GM10248 (cell line): ENCODE measurements around the gene BPNT1.

Experiments
- CTCF ChIA-PET: fragments of 300-600 bp; sonication (Branson Sonifier 250); formaldehyde crosslinking; extraction: SDS; loops from one replicate; lab custom pipeline; 2021; ENCODE audit warnings: antibody characterized with exemption; lab: Yijun Ruan, JAX
- POLR2A ChIA-PET: fragments of 350-650 bp; sonication (Branson Sonifier 250); formaldehyde crosslinking; extraction: SDS; loops from one replicate; lab custom pipeline; 2020; ENCODE audit warnings: antibody characterized with exemption; lab: Yijun Ruan, JAX
- DNase-seq: peaks from one replicate; pipeline ENCODE4 v3.0.0; 2012; ENCODE audit errors: extremely low spot score
- CTCF ChIP-seq: IDR thresholded peaks from 2 replicates; pipeline ENCODE4 v1.5.1; 2012; ENCODE audit warnings: mild to moderate bottlenecking, low read depth; ENCODE audit errors: extremely low read depth, missing control alignments, control extremely low read depth

The BPNT1 gene

GRCh38 chr1:220077887-220078286 lies 11.7 kb downstream of the BPNT1 start:
- CTCF ChIA-PET, result interaction anchor here (1.2 to 1.9 kb wide), 2 partner anchors 9 to 15 kb away, joined by 3 to 5 read pairs; no protein-coding TSS in a partner anchor
- TF ChIP-seq CTCF, result no peak
- no peak for DNase-seq
- POLR2A ChIA-PET, result no interaction called here

GRCh38 chr1:220076861-220077762 lies 12.5 kb downstream of the BPNT1 start:
- CTCF ChIA-PET, result interaction anchor here (1.2 to 1.9 kb wide), 2 partner anchors 8 to 16 kb away, joined by 3 to 5 read pairs; no protein-coding TSS in a partner anchor
- DNase-seq, result no peak
- POLR2A ChIA-PET, result no interaction called here
- no peak for TF ChIP-seq CTCF

- TF ChIP-seq CTCF, result no peak
- ChIA-PET CTCF (interaction anchor here (1.3 to 2.3 kb wide), 8 partner anchors 12 to 55 kb away, joined by 3 to 7 read pairs (median 6); partner anchors contain the start of genes EPRS1 and IARS2), POLR2A (no interaction called here)
- no peak for DNase-seq
Observed at GRCh38 chr1:220067269-220068204, 22.1 kb downstream of the BPNT1 start.

- TF ChIP-seq CTCF, result no peak
- DNase-seq, result no peak
- ChIA-PET CTCF (no interaction called here), POLR2A (no interaction called here)
Observed at GRCh38 chr1:220062629-220063028, 27.0 kb downstream of the BPNT1 start.

- DNase-seq, result no peak
- POLR2A ChIA-PET, result no interaction called here
- CTCF ChIA-PET, result no interaction called here
- no peak for TF ChIP-seq CTCF
Observed at GRCh38 chr1:220060876-220061275, 28.7 kb downstream of the BPNT1 start.

- no peak for TF ChIP-seq CTCF
- POLR2A ChIA-PET, result no interaction called here
- DNase-seq, result no peak
- CTCF ChIA-PET, result no interaction called here
Observed at GRCh38 chr1:220056374-220056773, 33.2 kb downstream of the BPNT1 start.
